Subcutaneous adipose tissue (tissue), 4 donors: ENCODE results near the gene DBN1. TPM values are rescaled to one million over a fixed set of nuclear protein-coding genes. Genes with fewer than 3 reads are reported as not detected.

Experiments used
- total RNA-seq, 4 donors: library from RNA; depleted of rRNA; stranded (reverse); fragments of >200 nt; gene quantifications; one replicate each; pipeline ENCODE4 v1.1.0, GENCODE V29; 2016
- TF ChIP-seq, protein P1 (sequence below): fragments of 450-650 bp; IDR thresholded peaks from one replicate; pipeline ENCODE4 v1.5.1; 2016; ENCODE audit warnings: low read depth, mild to moderate bottlenecking, control low read depth, antibody characterized with exemption, moderate library complexity

DBN1 gene
- total RNA-seq, 4 donors from 2014 or later = 25.2 to 50.9 (median 37.6) TPM

GRCh38 chr5:177467436-177467835 is 6.0 kb downstream of the DBN1 start:
- TF ChIP-seq, protein P1, sequence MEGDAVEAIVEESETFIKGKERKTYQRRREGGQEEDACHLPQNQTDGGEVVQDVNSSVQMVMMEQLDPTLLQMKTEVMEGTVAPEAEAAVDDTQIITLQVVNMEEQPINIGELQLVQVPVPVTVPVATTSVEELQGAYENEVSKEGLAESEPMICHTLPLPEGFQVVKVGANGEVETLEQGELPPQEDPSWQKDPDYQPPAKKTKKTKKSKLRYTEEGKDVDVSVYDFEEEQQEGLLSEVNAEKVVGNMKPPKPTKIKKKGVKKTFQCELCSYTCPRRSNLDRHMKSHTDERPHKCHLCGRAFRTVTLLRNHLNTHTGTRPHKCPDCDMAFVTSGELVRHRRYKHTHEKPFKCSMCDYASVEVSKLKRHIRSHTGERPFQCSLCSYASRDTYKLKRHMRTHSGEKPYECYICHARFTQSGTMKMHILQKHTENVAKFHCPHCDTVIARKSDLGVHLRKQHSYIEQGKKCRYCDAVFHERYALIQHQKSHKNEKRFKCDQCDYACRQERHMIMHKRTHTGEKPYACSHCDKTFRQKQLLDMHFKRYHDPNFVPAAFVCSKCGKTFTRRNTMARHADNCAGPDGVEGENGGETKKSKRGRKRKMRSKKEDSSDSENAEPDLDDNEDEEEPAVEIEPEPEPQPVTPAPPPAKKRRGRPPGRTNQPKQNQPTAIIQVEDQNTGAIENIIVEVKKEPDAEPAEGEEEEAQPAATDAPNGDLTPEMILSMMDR = no peak

DNA sequence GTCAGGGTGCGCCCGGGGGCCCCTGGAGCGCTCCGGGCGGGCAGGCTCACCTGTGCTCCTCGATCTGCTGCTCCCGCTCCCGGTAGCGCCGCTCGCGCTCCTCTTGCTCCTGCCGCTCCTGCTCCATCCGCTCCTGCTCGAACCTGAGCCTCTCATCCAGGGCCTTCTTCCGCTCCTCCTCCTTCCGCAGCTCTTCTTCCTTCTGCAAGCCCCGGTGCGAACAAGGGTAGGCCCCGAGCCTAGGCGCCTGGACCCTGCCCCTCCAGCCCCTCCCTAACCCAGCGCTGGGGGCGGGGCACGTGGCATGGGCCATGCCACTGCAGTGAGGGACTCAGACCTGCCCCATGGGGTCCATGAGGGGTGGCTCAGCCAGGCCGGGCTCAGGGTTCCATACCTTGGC is 6.6 kb downstream of the DBN1 start:
- TF ChIP-seq, protein P1 = no peak

- TF ChIP-seq, protein P1 = no peak
Measured at GRCh38 chr5:177465044-177465443, 8.4 kb downstream of the DBN1 start.

GRCh38 chr5:177462021-177462670 is 11.3 kb downstream of the DBN1 start:
- TF ChIP-seq, protein P1 = no peak

GRCh38 chr5:177459819-177460628 is 13.4 kb downstream of the DBN1 start:
- TF ChIP-seq, protein P1 = no peak

GRCh38 chr5:177459357-177459756 is 14.1 kb downstream of the DBN1 start:
- TF ChIP-seq, protein P1 = no peak

DNA sequence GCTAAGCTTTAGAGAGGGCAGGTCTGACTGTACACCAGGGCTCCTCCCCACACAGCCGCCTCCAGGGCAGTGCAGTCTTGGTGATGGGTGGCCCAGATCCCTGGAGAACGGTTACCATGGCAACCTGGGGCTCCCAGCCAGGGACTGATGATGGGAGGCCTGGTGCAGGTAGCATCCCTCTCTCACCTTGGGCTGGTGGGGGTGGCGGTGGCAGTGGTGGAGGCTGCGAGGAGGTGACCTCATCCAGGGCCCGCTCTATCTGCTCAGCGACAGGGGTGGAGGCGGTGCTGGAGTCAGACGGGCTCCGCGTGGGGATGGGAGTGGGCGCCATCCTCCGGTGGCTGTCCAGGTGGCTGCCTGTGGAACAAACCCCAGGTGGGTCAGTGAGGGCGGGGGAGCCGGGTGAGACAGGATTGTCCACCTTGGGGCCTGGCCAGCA is 14.5 kb downstream of the DBN1 start:
- TF ChIP-seq, protein P1 = no peak
